Trophoblast cell (in vitro differentiated cells and primary cell): Measurements from ENCODE around the gene ASGR2.

Experiments
- DNase-seq, 2 donors: peaks; one replicate each; pipeline ENCODE4 v3.0.0-alpha.2; 2016
- H2AFZ ChIP-seq: 2 replicates; pipeline ENCODE4 v1.6.1; 2013; ENCODE audit warnings: low read length, moderate library complexity, mild to moderate bottlenecking; ENCODE audit not compliant: insufficient read depth, poor library complexity
- H2AK5ac ChIP-seq: 2 replicates; pipeline ENCODE4 v1.6.1; 2013; ENCODE audit warnings: mild to moderate bottlenecking, low read length
- H2BK120ac ChIP-seq: 2 replicates; pipeline ENCODE4 v1.6.1; 2013; ENCODE audit warnings: low read length, mild to moderate bottlenecking, moderate library complexity; ENCODE audit not compliant: insufficient read depth, poor library complexity
- H2BK12ac ChIP-seq: 2 replicates; pipeline ENCODE4 v1.6.1; 2013; ENCODE audit warnings: mild to moderate bottlenecking, low read length, moderate library complexity
- H2BK5ac ChIP-seq: 2 replicates; pipeline ENCODE4 v1.6.1; 2013; ENCODE audit warnings: low read length, low read depth, moderate library complexity, mild to moderate bottlenecking; ENCODE audit not compliant: poor library complexity
- H3K14ac ChIP-seq: 2 replicates; pipeline ENCODE4 v1.6.1; 2013; ENCODE audit warnings: mild to moderate bottlenecking, low read length
- H3K18ac ChIP-seq: 2 replicates; pipeline ENCODE4 v1.6.1; 2013; ENCODE audit warnings: mild to moderate bottlenecking, low read length
- H3K23ac ChIP-seq: 2 replicates; pipeline ENCODE4 v1.6.1; 2013; ENCODE audit warnings: low read length
- H3K27ac ChIP-seq: 2 replicates; pipeline ENCODE4 v1.5.1; 2013; ENCODE audit warnings: low read depth, mild to moderate bottlenecking, inconsistent platforms, low read length, moderate library complexity
- H3K27me3 ChIP-seq: 2 replicates; pipeline ENCODE4 v1.6.1; 2013; ENCODE audit warnings: inconsistent platforms, mild to moderate bottlenecking, low read length, moderate library complexity; ENCODE audit not compliant: insufficient read depth
- H3K36me3 ChIP-seq, 2 experiments: 1 replicate in 1 of 2; 2 replicates in 1 of 2; pipeline ENCODE4 v1.6.1; 2013; ENCODE audit warnings: low read length in 2 of 2, mild to moderate bottlenecking in 2 of 2, moderate library complexity in 1 of 2; ENCODE audit not compliant: insufficient read depth in 2 of 2, control insufficient read depth in 1 of 2
- H3K4ac ChIP-seq: 2 replicates; pipeline ENCODE4 v1.6.1; 2013; ENCODE audit warnings: low read depth, mild to moderate bottlenecking, low read length, moderate library complexity
- H3K4me1 ChIP-seq, 2 experiments: 1 replicate in 1 of 2; 2 replicates in 1 of 2; pipeline ENCODE4 v1.6.1; 2013; ENCODE audit warnings: low read length in 2 of 2, mild to moderate bottlenecking in 2 of 2, moderate library complexity in 1 of 2; ENCODE audit not compliant: insufficient read depth in 2 of 2, control insufficient read depth in 1 of 2
- H3K4me2 ChIP-seq: 2 replicates; pipeline ENCODE4 v1.6.1; 2013; ENCODE audit warnings: inconsistent platforms, mild to moderate bottlenecking, low read length, moderate library complexity
- H3K4me3 ChIP-seq: 2 replicates; pipeline ENCODE4 v1.5.1; 2013; ENCODE audit warnings: mild to moderate bottlenecking, low read depth, low read length, inconsistent platforms
- H3K79me1 ChIP-seq: one replicate; pipeline ENCODE4 v1.6.1; 2013; ENCODE audit warnings: low read length
- H3K79me2 ChIP-seq: 2 replicates; pipeline ENCODE4 v1.6.1; 2013; ENCODE audit warnings: low read length, mild to moderate bottlenecking; ENCODE audit not compliant: control insufficient read depth, insufficient read depth, poor library complexity
- H3K9ac ChIP-seq: 2 replicates; pipeline ENCODE4 v1.6.1; 2013; ENCODE audit warnings: mild to moderate bottlenecking, low read length
- H3K9me3 ChIP-seq: 2 replicates; pipeline ENCODE4 v1.6.1; 2013; ENCODE audit warnings: low read depth, mild to moderate bottlenecking, control low read depth, inconsistent platforms, low read length; ENCODE audit not compliant: insufficient read depth
- H4K12ac ChIP-seq: 2 replicates; pipeline ENCODE4 v1.6.1; 2013; ENCODE audit warnings: low read depth, mild to moderate bottlenecking, low read length, moderate library complexity
- H4K8ac ChIP-seq: 2 replicates; pipeline ENCODE4 v1.6.1; 2013; ENCODE audit warnings: low read depth, mild to moderate bottlenecking, low read length, moderate library complexity
- H4K91ac ChIP-seq: one replicate; pipeline ENCODE4 v1.6.1; 2013; ENCODE audit warnings: low read depth, mild to moderate bottlenecking, low read length, moderate library complexity
- WGBS: extraction: QIAGEN DNeasy Blood & Tissue Kit; methylation state at CpG from one replicate; pipeline ENCODE4 v1.1.7; 2013; ENCODE audit warnings: missing lambda C conversion rate; ENCODE audit not compliant: insufficient read length, insufficient coverage; ENCODE audit errors: extremely low coverage; 5-methylcytosine and 5-hydroxymethylcytosine counted together

ASGR2 gene

GRCh38 chr17:7113273-7114071 is 1.1 kb downstream of the ASGR2 start:
- Histone ChIP-seq H2BK5ac (no peak overlapping the region), H3K14ac (no peak overlapping the region), H2BK12ac (no peak overlapping the region), H2AFZ (no peak overlapping the region), H3K79me2 (no peaks in the 10 kb centered on the region), H3K4ac (no peak overlapping the region), H4K12ac (no peak overlapping the region), H3K79me1 (no peaks in the 10 kb centered on the region), H4K8ac (no peak overlapping the region), H3K27me3 (no peaks in the 10 kb centered on the region), H3K18ac (no peak overlapping the region), H3K4me3 (peak overlapping the region; percentile 62), H3K9me3 (peaks cover 4% of the 10 kb centered on the region), H3K27ac (no peak overlapping the region), H2AK5ac (no peak overlapping the region), H3K9ac (no peak overlapping the region), H3K4me1 (no peaks in the 10 kb centered on the region), H4K91ac (no peak overlapping the region), H3K4me2 (no peak overlapping the region), H3K23ac (peak overlapping the region; percentile 98), H3K36me3 (no peaks in the 10 kb centered on the region), H2BK120ac (no peak overlapping the region)
- WGBS = 99% methylated on average over 9 of the region's 15 CpGs
- DNase-seq = no peak

- DNase-seq = no peak
- no peaks in the 10 kb centered on the region for H3K79me2 ChIP-seq
- no peaks in the 10 kb centered on the region for H3K36me3 ChIP-seq
- no peak overlapping the region for H3K9ac ChIP-seq
- no peak overlapping the region for H3K27ac ChIP-seq
- H3K18ac ChIP-seq = no peak overlapping the region
- no peak overlapping the region for H3K14ac ChIP-seq
- WGBS = no CpG with 5 or more reads among the region's 10 CpGs
- no peak overlapping the region for H3K23ac ChIP-seq
- no peak overlapping the region for H2BK12ac ChIP-seq
- no peak overlapping the region for H4K12ac ChIP-seq
- H2BK5ac ChIP-seq = no peak overlapping the region
- H2BK120ac ChIP-seq = no peak overlapping the region
- H3K4me1 ChIP-seq = no peaks in the 10 kb centered on the region
- H4K91ac ChIP-seq = no peak overlapping the region
- H2AK5ac ChIP-seq = no peak overlapping the region
- H3K9me3 ChIP-seq = peaks cover 4% of the 10 kb centered on the region
- no peaks in the 10 kb centered on the region for H3K27me3 ChIP-seq
- H3K79me1 ChIP-seq = no peaks in the 10 kb centered on the region
- no peak overlapping the region for H3K4ac ChIP-seq
- no peak overlapping the region for H3K4me3 ChIP-seq
- no peak overlapping the region for H4K8ac ChIP-seq
- H3K4me2 ChIP-seq = no peak overlapping the region
- no peak overlapping the region for H2AFZ ChIP-seq
These were observed 2.0 kb downstream of the ASGR2 start for GRCh38 chr17:7112510-7113108.

- H2BK120ac ChIP-seq = no peak overlapping the region
- no peak overlapping the region for H2AFZ ChIP-seq
- no peak overlapping the region for H2AK5ac ChIP-seq
- no peak overlapping the region for H3K4ac ChIP-seq
- no peak overlapping the region for H3K23ac ChIP-seq
- H3K4me1 ChIP-seq = no peaks in the 10 kb centered on the region
- H3K79me2 ChIP-seq = no peaks in the 10 kb centered on the region
- H3K27ac ChIP-seq = no peak overlapping the region
- no peak for DNase-seq
- WGBS = no CpG with 5 or more reads among the region's 12 CpGs
- H3K79me1 ChIP-seq = no peaks in the 10 kb centered on the region
- no peak overlapping the region for H3K9ac ChIP-seq
- H4K8ac ChIP-seq = no peak overlapping the region
- peaks cover 8% of the 10 kb centered on the region for H3K9me3 ChIP-seq
- H4K91ac ChIP-seq = no peak overlapping the region
- H4K12ac ChIP-seq = no peak overlapping the region
- no peaks in the 10 kb centered on the region for H3K27me3 ChIP-seq
- H3K36me3 ChIP-seq = no peaks in the 10 kb centered on the region
- no peak overlapping the region for H3K14ac ChIP-seq
- no peak overlapping the region for H3K4me2 ChIP-seq
- no peak overlapping the region for H3K4me3 ChIP-seq
- no peak overlapping the region for H3K18ac ChIP-seq
- no peak overlapping the region for H2BK5ac ChIP-seq
- no peak overlapping the region for H2BK12ac ChIP-seq
These were observed 2.7 kb downstream of the ASGR2 start for GRCh38 chr17:7111784-7112509.

DNA sequence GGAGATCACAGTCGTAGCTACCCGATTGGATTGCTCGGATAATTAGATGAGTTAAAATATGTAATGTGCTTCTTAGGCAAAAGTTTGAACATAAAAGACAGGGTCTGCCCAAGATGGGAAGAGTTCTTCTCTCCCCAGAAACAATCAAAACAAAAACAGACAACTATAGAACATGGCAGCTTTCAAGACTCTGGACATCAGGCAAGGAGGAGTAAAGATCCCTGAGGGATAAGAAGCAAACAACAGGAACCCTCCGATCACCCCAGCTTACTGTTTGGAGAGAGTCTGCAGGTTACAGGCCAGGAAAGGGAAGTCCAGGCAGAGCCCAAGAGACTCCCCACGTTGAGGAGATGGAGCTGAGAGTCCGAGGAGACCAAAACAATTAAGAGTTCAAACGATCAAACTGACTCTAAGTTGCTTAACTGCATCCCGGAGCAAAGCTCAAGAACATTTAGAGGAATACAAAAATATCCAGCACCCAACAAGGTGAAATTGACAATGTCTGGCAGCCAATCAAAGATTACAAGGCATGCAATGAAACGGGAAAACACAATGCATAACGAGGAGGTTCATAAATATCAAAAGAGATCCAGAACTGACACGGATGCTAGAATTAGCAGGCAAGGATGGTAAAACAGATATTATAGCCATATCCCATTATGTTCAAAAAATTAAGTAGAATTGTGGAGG is 3.9 kb downstream of the ASGR2 start:
- Histone ChIP-seq H3K4me3 (no peak overlapping the region), H4K12ac (no peak overlapping the region), H3K9me3 (peaks cover 8% of the 10 kb centered on the region), H3K27me3 (no peaks in the 10 kb centered on the region), H3K79me1 (no peaks in the 10 kb centered on the region), H2BK12ac (no peak overlapping the region), H4K91ac (no peak overlapping the region), H3K14ac (no peak overlapping the region), H4K8ac (no peak overlapping the region), H3K36me3 (no peaks in the 10 kb centered on the region), H3K9ac (no peak overlapping the region), H3K4ac (no peak overlapping the region), H2AK5ac (no peak overlapping the region), H3K27ac (no peak overlapping the region), H2BK120ac (no peak overlapping the region), H3K4me2 (no peak overlapping the region), H2AFZ (no peak overlapping the region), H3K23ac (no peak overlapping the region), H3K18ac (no peak overlapping the region), H3K79me2 (no peaks in the 10 kb centered on the region), H2BK5ac (no peak overlapping the region), H3K4me1 (no peaks in the 10 kb centered on the region)
- no peak for DNase-seq
- no CpG with 5 or more reads among the region's 11 CpGs for WGBS
